ENCODE measurements around the gene TNS1.

DNA sequence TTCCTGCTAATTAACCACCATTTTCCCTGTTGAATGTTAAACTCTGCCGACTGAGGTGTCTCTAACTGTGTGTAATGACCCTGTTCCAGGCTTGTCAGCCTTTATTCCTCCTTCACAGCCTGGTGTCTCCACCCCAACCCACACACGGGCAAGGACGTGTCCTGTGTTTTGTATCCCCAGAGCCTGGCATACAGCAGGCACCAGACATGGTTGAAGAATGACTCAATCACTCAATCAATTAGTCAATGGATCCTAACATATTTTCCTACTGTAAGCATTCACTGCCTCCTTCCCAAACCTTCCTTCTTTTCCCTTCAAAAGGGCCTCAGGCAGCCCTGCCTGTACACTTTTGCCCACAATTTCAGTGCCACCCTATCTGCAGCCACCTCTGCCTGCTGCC, 2.7 kb upstream of the TNS1 start:
- TF ChIP-seq POLR2A (IDR thresholded peaks at IDR 0.05; ENCODE audit: borderline replicate concordance, extremely low read depth, insufficient read depth, insufficient read length) (no peak), EGR1 (IDR thresholded peaks at IDR 0.05; ENCODE audit: low read depth) (no peak), SIN3A (IDR thresholded peaks at IDR 0.05; ENCODE audit: low read depth) (no peak), ATF3 (IDR thresholded peaks at IDR 0.05) (no peak), JUND (IDR thresholded peaks at IDR 0.05) (no peak), CEBPB (IDR thresholded peaks at IDR 0.05; ENCODE audit: low read depth) (no peak), RAD21 (IDR thresholded peaks at IDR 0.05; ENCODE audit: low read depth) (no peak), MAX (IDR thresholded peaks at IDR 0.05) (no peak), EZH2phosphoT487 (IDR thresholded peaks at IDR 0.05; ENCODE audit: borderline replicate concordance) (no peak)
- TF ChIP-seq, protein P1, sequence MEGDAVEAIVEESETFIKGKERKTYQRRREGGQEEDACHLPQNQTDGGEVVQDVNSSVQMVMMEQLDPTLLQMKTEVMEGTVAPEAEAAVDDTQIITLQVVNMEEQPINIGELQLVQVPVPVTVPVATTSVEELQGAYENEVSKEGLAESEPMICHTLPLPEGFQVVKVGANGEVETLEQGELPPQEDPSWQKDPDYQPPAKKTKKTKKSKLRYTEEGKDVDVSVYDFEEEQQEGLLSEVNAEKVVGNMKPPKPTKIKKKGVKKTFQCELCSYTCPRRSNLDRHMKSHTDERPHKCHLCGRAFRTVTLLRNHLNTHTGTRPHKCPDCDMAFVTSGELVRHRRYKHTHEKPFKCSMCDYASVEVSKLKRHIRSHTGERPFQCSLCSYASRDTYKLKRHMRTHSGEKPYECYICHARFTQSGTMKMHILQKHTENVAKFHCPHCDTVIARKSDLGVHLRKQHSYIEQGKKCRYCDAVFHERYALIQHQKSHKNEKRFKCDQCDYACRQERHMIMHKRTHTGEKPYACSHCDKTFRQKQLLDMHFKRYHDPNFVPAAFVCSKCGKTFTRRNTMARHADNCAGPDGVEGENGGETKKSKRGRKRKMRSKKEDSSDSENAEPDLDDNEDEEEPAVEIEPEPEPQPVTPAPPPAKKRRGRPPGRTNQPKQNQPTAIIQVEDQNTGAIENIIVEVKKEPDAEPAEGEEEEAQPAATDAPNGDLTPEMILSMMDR (IDR thresholded peaks at IDR 0.05 in 2 of 3, conservative IDR thresholded peaks at IDR 0.05 in 1 of 3; ENCODE audit: borderline replicate concordance in 1 of 3, insufficient read depth in 1 of 3, low read depth in 2 of 3, low read length in 2 of 3) = no peak
- TF ChIP-seq, protein P2, sequence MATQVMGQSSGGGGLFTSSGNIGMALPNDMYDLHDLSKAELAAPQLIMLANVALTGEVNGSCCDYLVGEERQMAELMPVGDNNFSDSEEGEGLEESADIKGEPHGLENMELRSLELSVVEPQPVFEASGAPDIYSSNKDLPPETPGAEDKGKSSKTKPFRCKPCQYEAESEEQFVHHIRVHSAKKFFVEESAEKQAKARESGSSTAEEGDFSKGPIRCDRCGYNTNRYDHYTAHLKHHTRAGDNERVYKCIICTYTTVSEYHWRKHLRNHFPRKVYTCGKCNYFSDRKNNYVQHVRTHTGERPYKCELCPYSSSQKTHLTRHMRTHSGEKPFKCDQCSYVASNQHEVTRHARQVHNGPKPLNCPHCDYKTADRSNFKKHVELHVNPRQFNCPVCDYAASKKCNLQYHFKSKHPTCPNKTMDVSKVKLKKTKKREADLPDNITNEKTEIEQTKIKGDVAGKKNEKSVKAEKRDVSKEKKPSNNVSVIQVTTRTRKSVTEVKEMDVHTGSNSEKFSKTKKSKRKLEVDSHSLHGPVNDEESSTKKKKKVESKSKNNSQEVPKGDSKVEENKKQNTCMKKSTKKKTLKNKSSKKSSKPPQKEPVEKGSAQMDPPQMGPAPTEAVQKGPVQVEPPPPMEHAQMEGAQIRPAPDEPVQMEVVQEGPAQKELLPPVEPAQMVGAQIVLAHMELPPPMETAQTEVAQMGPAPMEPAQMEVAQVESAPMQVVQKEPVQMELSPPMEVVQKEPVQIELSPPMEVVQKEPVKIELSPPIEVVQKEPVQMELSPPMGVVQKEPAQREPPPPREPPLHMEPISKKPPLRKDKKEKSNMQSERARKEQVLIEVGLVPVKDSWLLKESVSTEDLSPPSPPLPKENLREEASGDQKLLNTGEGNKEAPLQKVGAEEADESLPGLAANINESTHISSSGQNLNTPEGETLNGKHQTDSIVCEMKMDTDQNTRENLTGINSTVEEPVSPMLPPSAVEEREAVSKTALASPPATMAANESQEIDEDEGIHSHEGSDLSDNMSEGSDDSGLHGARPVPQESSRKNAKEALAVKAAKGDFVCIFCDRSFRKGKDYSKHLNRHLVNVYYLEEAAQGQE (IDR thresholded peaks at IDR 0.05; ENCODE audit: low read depth) = no peak

Data from HCT116 (cell line).